ENCODE results near the gene NKX2-4.

DNA sequence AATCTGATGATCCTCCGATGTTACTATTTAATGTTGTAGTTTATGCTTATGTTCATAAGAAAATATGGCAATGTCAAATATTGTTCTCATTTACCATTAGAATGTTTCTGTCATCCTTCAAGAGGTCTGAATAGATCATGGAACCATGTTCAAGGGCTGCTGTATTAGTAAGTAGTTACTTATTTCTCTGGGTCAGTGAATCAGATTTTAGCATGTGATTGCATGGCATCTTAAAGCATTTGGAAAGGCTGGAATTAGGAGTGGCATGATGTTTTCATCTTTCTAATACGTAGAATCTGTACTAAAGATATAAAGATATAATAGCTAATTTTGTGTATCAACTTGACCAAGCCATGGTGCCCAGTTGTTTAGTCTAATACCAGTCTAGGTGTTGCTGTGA is 40.5 kb upstream of the NKX2-4 start:
- TF ChIP-seq, protein P1, sequence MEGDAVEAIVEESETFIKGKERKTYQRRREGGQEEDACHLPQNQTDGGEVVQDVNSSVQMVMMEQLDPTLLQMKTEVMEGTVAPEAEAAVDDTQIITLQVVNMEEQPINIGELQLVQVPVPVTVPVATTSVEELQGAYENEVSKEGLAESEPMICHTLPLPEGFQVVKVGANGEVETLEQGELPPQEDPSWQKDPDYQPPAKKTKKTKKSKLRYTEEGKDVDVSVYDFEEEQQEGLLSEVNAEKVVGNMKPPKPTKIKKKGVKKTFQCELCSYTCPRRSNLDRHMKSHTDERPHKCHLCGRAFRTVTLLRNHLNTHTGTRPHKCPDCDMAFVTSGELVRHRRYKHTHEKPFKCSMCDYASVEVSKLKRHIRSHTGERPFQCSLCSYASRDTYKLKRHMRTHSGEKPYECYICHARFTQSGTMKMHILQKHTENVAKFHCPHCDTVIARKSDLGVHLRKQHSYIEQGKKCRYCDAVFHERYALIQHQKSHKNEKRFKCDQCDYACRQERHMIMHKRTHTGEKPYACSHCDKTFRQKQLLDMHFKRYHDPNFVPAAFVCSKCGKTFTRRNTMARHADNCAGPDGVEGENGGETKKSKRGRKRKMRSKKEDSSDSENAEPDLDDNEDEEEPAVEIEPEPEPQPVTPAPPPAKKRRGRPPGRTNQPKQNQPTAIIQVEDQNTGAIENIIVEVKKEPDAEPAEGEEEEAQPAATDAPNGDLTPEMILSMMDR (IDR thresholded peaks at IDR 0.05): no peak
- TF ChIP-seq POLR2A (IDR thresholded peaks at IDR 0.05): no peak

All from vagina (tissue), 2 donors.